OCI-M2 (cell line): ENCODE data around the gene TULP4.
"Not testable (repeated sequence)": the region's sequence is repeated elsewhere in the genome, so short reads cannot be mapped to it uniquely, and the experiment has no call there.

Experiments used
- DNase-seq: peaks from one replicate; lab custom pipeline; 2025; ENCODE audit not compliant: unreplicated experiment; lab: John Stamatoyannopoulos, UW

TULP4 gene

DNA sequence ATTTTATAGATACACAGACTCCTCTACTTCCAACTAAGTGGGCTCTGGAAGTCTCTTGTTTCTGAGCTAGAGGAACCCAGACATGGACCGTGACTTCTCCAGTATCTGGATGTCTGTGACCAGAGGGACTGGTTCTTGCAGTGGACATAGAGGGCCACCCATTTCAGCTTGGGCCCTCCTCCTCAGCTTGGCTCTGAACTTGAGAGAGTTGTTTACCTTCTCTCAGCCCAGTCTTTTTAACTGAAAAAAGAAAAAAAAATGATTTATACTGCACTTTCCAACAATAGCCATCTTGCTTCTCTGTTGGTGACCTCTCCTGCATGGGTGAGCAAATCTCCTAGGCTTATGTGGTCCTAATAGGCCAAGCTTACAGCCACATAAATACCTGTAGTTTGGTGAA lies 187.3 kb downstream of the TULP4 start:
- no peak for DNase-seq

- no peak for DNase-seq
These were observed 187.9 kb downstream of the TULP4 start for GRCh38 chr6:158500016-158500735.

GRCh38 chr6:158501360-158502262 lies 189.3 kb downstream of the TULP4 start:
- no peak for DNase-seq

- DNase-seq, result no peak
These were observed 190.1 kb downstream of the TULP4 start for GRCh38 chr6:158502263-158502950.

DNA sequence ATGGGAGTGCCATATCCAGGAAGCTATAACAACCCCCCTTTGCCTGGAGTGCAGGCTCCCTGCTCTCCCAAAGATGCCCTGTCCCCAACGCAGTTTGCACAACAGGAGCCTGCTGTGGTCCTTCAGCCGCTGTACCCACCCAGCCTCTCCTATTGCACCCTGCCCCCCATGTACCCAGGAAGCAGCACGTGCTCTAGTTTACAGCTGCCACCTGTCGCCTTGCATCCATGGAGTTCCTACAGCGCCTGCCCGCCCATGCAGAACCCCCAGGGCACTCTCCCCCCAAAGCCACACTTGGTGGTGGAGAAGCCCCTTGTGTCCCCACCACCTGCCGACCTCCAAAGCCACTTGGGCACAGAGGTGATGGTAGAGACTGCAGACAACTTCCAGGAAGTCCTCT lies 191.0 kb downstream of the TULP4 start:
- DNase-seq, result no peak

DNA sequence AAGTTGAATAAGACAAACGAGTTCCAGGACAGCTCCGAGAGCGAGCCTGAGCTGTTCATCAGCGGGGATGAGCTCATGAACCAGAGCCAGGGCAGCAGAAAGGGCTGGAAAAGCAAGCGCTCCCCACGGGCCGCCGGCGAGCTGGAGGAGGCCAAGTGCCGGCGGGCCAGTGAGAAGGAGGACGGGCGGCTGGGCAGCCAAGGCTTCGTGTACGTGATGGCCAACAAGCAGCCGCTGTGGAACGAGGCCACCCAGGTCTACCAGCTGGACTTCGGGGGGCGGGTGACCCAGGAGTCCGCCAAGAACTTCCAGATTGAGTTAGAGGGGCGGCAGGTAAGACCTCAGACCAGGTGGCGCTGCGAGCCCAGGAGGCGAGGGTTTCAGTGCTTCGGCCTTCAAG lies 191.6 kb downstream of the TULP4 start:
- no peak for DNase-seq

DNA sequence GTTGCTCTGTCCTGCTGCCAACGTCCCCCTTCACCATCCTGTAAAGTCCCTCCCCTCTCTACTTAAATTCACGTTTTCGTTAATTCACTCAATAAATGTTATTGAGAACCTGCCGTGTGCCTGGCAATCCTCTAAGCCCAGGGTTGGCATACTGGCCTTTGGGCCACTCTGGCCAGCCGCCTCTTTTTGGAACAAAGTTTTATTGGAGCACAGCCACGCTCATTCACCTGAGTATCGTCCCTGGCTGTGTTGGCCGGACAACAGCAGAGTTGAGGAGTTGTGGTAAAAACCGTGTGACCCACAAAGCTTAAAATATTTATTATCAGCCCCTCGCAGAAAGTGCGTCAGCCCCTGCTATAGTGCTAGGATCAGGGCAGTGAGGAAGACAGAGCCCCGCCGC lies 192.9 kb downstream of the TULP4 start:
- DNase-seq, result no peak

DNA sequence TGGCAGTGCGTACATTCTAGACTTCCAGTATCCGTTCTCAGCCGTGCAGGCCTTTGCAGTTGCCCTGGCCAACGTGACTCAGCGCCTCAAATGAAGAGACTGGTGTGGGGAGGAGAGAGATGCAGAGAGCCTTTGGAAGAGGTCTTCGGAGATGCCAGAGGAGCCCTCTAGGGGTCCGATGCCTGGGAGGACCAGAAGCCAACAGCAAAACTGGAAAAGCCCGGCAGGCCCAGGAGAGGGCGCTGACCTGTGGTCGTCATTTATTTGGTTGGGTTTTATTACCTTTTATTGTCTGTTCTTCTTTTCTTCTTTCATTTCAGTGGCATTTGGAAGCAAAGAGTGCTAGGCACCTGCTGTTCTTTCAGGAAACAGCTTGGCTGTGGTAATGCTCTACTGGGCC lies 194.3 kb downstream of the TULP4 start:
- DNase-seq, result no peak

- DNase-seq, result no peak
These were observed 194.9 kb downstream of the TULP4 start for GRCh38 chr6:158507174-158507573.

DNA sequence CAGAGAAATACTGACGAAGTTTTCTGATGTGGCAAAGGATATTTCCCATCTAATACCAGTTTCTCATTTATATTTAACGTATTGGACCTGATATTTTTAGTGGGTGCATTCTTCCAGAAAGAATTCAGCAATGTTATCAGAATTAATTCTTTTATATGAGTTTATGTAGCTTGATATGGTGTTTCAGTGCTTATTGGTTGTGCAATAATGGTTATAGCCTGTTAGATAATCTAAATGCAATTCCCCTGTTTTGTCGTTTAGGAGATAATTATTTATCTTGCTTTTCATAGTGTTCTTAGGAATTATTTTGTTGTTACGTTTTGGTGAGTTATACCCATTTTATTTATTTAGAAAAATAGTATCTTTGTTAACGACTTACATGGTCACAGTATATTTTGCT lies 196.2 kb downstream of the TULP4 start:
- no peak for DNase-seq

GRCh38 chr6:158509465-158509864 lies 197.2 kb downstream of the TULP4 start:
- no peak for DNase-seq

GRCh38 chr6:158512809-158513208 lies 200.5 kb downstream of the TULP4 start:
- no peak for DNase-seq

- DNase-seq, result no peak
These were observed 201.9 kb downstream of the TULP4 start for GRCh38 chr6:158514176-158514575.

DNA sequence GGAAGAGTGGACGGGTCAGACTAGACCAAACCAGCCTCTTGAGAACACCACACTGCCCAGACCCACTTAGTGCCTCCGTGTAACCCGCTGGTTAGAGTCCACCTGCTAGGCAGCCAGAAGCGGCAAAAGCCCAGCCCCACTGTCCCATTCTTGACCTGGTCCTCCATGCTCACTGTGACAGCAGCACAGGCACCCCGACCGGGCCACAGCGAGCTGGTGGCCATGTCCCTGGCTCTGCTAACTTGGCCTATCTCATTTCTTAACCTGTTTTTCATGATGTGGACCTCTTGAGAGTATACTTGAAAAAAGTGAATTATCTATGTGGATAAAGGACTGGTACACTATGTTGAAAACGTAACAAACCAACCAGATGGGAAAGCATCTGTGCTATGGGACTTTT lies 202.7 kb downstream of the TULP4 start:
- no peak for DNase-seq

DNA sequence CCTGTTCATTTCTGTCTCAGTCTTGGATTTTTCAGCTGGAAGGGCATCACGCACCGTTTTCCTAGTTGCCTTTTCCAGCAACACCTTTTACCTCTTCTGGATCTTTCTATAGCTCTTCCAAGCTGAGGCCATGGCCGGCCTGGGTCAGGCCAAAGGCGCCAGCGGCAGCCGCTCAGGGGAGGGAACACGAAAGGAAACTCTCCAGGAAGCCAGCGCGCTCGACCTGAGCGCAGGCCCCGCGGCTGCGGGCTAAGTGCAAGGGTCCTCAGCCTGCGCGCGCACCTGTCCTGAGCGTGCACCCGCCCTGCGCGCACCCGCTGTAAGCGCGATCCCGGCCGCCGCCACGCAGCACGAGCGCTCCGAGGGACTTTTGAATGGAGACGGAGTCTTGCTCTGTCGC lies 203.8 kb downstream of the TULP4 start:
- no peak for DNase-seq

DNA sequence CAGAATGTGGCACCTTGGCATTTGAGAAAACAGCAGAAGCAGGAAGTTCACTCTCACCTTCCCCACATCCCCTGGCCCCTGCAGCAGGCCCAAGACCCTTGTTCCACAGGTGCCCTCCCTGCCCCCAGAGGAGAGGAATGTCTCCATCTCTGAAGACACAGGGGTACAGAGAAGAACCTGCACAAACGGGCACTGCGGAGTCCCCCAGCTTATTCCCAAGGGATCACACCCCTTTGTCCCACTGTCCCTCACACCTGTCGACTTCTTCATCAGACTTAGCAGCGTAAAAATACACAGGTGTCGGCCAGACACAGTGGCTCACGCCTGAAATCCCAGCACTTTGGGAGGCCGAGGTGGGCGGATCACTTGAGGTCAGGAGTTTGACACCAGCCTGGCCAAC lies 204.8 kb downstream of the TULP4 start:
- no peak for DNase-seq

DNA sequence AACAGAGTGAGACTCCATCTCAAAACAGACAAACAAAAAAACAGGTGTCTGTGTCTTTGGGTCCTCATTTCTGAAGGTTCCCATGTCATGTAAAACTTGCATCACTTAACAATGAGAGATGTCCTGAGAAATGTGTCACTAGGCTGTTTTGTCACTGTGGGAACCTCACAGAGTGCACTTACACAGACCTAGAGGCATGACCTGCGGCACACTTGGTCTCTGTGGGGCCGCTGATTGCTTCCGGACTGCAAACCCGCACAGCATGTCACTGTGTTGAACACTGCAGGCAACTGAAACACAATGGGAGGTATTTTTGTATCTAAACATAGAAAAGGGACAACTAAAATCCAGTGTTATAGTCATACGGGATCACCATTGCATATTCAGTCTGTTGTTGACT lies 205.3 kb downstream of the TULP4 start:
- DNase-seq, result no peak

- no peak for DNase-seq
These were observed 206.2 kb downstream of the TULP4 start for GRCh38 chr6:158518191-158519127.

GRCh38 chr6:158519300-158519699 lies 207.0 kb downstream of the TULP4 start:
- no peak for DNase-seq

DNA sequence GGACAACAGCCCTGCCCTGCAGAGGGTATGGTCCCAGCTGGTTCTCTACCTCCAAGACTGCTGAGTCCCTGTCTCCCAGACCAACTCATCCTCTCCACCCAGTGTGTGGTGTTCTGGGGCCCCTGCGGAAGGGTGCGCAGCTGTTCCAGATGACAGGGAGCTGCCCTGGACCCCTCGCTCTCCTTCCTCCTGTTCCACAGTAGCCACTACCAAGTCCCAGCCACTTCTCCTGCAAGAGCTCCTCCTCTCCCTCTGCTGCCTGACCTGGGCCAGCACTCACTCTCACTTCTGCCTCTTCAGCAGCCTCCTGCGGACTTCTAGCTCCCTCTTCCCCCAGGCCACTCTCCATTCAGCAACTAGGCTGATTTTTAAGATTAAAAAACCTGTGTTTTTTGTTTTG lies 207.5 kb downstream of the TULP4 start:
- no peak for DNase-seq

DNA sequence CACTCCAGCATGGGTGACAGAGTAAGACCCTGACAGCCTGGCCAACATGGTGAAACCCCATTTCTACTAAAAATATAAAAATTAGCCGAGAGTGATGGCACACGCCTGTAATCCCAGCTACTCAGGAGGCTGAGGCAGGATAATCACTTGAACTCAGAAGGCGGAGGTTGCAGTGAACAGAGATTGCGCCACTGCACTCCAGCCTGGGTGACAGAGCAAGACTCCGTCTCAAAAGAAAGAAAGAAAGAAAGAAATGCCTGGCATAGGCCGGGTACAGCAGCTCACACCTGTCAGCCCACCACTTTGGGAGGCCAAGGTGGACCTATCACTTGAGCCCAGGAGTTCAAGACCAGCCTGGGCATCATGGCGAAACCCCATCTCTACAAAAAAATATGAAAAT lies 208.7 kb downstream of the TULP4 start:
- not testable (repeated sequence) for DNase-seq
